Thyroid gland (tissue), 4 donors: ENCODE data around the gene KIAA0232. TPM values are rescaled to one million over a fixed set of nuclear protein-coding genes. Genes with fewer than 3 reads are reported as not detected.
"Not testable (repeated sequence)": the region's sequence is repeated elsewhere in the genome, so short reads cannot be mapped to it uniquely, and the experiment has no call there.

Source experiments
- DNase-seq, 2 donors: peaks; one replicate each; pipeline ENCODE4 v3.0.0-alpha.2; 2019
- H3K27ac ChIP-seq, 3 donors: fragments of 200-600 bp; sonication (generic); 1 replicate in 2 of 3; 2 replicates in 1 of 3; pipeline ENCODE4 v1.5.1; 2016 to 2019; ENCODE audit warnings: mild to moderate bottlenecking in 1 of 3, moderate library complexity in 1 of 3
- H3K27me3 ChIP-seq: fragments of 200-600 bp; sonication (generic); one replicate; pipeline ENCODE4 v1.5.1; 2019
- H3K36me3 ChIP-seq, 2 donors: fragments of 200-600 bp; sonication (generic); one replicate each; pipeline ENCODE4 v1.5.1; 2016 to 2019
- H3K4me1 ChIP-seq, 2 donors: fragments of 200-600 bp; sonication (generic); one replicate each; pipeline ENCODE4 v1.5.1; 2017 to 2019
- H3K4me3 ChIP-seq, 3 donors: fragments of 200-600 bp; sonication (generic); replicated peaks in 1 of 3; 1 replicate in 2 of 3; 2 replicates in 1 of 3; pipeline ENCODE4 v1.5.1; 2016; ENCODE audit warnings: mild to moderate bottlenecking in 1 of 3
- H3K9me3 ChIP-seq: fragments of 200-600 bp; sonication (generic); one replicate; pipeline ENCODE4 v1.5.1; 2017
- POLR2A ChIP-seq, 2 donors: fragments of 450-650 bp; IDR thresholded peaks; one replicate each; pipeline ENCODE4 v1.6.1; 2017; ENCODE audit warnings: antibody characterized with exemption in 2 of 2, mild to moderate bottlenecking in 2 of 2, moderate library complexity in 1 of 2
- WGBS, 2 donors: methylation state at CpG; one replicate each; pipeline ENCODE4 v1.1.5; 2017; 5-methylcytosine and 5-hydroxymethylcytosine counted together
- intact Hi-C: fragments of 100-400 bp; cut with DNase I; formaldehyde crosslinking; loops from one replicate; pipeline ENCODE4 v1.15.1; 2023
- total RNA-seq, 4 donors: library from RNA; depleted of rRNA; stranded (reverse); fragments of >200 nt; gene quantifications; one replicate each; pipeline ENCODE4 v1.2.3, GENCODE V29; 2016
- TF ChIP-seq, protein P1 (sequence below), 6 experiments: fragments of 200-600 bp in 3 of 6; fragments of 450-650 bp in 3 of 6; sonication (generic) in 3 of 6; IDR thresholded peaks; one replicate each; pipeline ENCODE4 v1.5.1; 2016 to 2019; ENCODE audit warnings: antibody characterized with exemption in 6 of 6, mild to moderate bottlenecking in 2 of 6, inconsistent platforms in 1 of 6, moderate library complexity in 1 of 6

Gene KIAA0232
- total RNA-seq, 4 donors from 2014 or later: 37.1 to 73.2 (median 50.6) TPM

DNA sequence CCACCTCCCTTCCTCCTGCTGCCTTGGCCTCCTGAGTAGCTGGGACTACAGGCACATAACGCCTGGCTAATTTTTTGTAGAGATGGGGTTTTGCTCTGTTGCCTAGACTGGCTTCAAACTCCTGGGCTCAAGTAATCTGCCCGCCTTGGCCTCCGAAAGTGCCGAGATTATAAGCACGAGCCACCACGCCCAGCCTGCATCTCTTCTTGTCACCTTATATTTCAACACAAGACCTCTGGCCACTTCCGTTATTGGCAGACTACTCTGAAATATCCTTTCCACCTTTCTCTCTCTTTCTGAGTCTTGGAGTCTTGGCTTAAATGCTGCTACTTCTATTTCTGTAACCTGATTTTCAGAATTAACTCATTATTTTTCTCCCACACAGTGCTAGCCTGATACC, 5.6 kb downstream of the KIAA0232 start:
- no peaks in the 10 kb centered on the region for H3K27me3 ChIP-seq
- 80 to 85% methylated on average over 7 of the region's 7 CpGs for WGBS, 2 donors
- H3K4me3 ChIP-seq: no peak overlapping the region
- H3K36me3 ChIP-seq: no peaks in the 10 kb centered on the region
- H3K4me1 ChIP-seq: peaks cover 23 to 25% of the 10 kb centered on the region in 2 donors
- H3K9me3 ChIP-seq: no peaks in the 10 kb centered on the region
- no peak overlapping the region for H3K27ac ChIP-seq
- no peak for DNase-seq
- intact Hi-C loops: no loop called here
- TF ChIP-seq POLR2A (IDR thresholded peaks at IDR 0.05): no peak
- TF ChIP-seq, protein P1, sequence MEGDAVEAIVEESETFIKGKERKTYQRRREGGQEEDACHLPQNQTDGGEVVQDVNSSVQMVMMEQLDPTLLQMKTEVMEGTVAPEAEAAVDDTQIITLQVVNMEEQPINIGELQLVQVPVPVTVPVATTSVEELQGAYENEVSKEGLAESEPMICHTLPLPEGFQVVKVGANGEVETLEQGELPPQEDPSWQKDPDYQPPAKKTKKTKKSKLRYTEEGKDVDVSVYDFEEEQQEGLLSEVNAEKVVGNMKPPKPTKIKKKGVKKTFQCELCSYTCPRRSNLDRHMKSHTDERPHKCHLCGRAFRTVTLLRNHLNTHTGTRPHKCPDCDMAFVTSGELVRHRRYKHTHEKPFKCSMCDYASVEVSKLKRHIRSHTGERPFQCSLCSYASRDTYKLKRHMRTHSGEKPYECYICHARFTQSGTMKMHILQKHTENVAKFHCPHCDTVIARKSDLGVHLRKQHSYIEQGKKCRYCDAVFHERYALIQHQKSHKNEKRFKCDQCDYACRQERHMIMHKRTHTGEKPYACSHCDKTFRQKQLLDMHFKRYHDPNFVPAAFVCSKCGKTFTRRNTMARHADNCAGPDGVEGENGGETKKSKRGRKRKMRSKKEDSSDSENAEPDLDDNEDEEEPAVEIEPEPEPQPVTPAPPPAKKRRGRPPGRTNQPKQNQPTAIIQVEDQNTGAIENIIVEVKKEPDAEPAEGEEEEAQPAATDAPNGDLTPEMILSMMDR (IDR thresholded peaks at IDR 0.05): no peak

GRCh38 chr4:6791245-6791644, 8.7 kb downstream of the KIAA0232 start:
- H3K4me3 ChIP-seq, H3K27ac ChIP-seq, intact Hi-C loops, H3K27me3 ChIP-seq, DNase-seq, H3K9me3 ChIP-seq, H3K36me3 ChIP-seq: not testable (repeated sequence)
- 90% methylated on average over 4 of the region's 4 CpGs for WGBS, 2 donors
- peaks cover 15 to 21% of the 10 kb centered on the region in 2 donors for H3K4me1 ChIP-seq

GRCh38 chr4:6791796-6792195, 9.3 kb downstream of the KIAA0232 start:
- peaks cover 15 to 21% of the 10 kb centered on the region in 2 donors for H3K4me1 ChIP-seq
- 89 to 92% methylated on average over 3 of the region's 3 CpGs for WGBS, 2 donors
- intact Hi-C loops, DNase-seq, H3K27me3 ChIP-seq, H3K9me3 ChIP-seq, H3K4me3 ChIP-seq, H3K27ac ChIP-seq, H3K36me3 ChIP-seq: not testable (repeated sequence)

DNA sequence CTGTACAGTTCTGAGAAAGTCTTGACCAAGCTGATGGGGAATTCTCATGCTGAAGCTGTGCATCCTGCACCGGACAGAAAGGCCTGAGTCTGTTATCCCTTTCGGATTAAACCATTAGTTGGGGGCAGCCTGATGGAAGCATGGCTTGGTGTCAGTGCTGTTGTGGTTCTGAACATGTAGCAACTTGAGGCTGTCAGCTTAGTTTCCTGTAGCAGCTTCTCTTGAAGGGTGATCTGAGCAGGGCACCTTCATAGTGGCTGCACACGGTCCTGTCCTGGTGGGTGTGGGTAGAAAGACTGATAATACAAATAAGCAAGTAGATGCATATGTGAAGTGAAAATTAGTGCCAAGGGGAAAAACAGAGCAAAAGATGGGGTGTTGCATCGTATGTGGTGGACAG, 11.7 kb downstream of the KIAA0232 start:
- H3K27me3 ChIP-seq: no peaks in the 10 kb centered on the region
- no peak overlapping the region for H3K27ac ChIP-seq
- no peaks in the 10 kb centered on the region for H3K9me3 ChIP-seq
- TF ChIP-seq, protein P1 (IDR thresholded peaks at IDR 0.05): no peak
- TF ChIP-seq POLR2A (IDR thresholded peaks at IDR 0.05): no peak
- DNase-seq: no peak
- intact Hi-C loops: no loop called here
- peaks cover 15 to 21% of the 10 kb centered on the region in 2 donors for H3K4me1 ChIP-seq
- 87 to 90% methylated on average over 4 of the region's 4 CpGs for WGBS, 2 donors
- H3K36me3 ChIP-seq: no peaks in the 10 kb centered on the region
- H3K4me3 ChIP-seq: no peak overlapping the region

DNA sequence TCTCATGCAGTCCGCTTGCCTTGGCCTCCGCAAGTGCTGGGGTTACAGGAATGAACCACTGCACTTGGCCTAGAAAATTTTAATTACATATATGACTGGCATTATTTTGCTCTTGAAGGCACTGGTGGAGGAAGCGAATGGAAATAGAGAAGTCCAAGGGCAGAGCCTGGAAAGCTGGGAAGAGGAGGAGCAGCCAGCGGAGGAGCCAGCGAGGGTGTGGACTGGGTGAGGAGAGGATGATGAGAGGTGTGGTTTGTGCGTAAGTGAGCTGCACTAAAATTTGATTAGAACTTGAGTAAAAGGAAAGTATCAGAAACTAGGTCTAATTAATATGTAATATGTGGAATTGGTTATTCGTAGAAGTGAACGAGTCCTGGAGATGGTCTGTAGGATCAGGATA, 13.3 kb downstream of the KIAA0232 start:
- Histone ChIP-seq H3K27me3 (no peaks in the 10 kb centered on the region), H3K27ac (no peak overlapping the region), H3K4me1 (peaks cover 12 to 21% of the 10 kb centered on the region in 2 donors), H3K4me3 (no peak overlapping the region), H3K36me3 (no peaks in the 10 kb centered on the region), H3K9me3 (no peaks in the 10 kb centered on the region)
- WGBS, 2 donors: 96 to 98% methylated on average over 8 of the region's 8 CpGs
- intact Hi-C loops: no loop called here
- no peak for DNase-seq
- TF ChIP-seq, protein P1 (IDR thresholded peaks at IDR 0.05): no peak
- no peak for TF ChIP-seq POLR2A (IDR thresholded peaks at IDR 0.05)

DNA sequence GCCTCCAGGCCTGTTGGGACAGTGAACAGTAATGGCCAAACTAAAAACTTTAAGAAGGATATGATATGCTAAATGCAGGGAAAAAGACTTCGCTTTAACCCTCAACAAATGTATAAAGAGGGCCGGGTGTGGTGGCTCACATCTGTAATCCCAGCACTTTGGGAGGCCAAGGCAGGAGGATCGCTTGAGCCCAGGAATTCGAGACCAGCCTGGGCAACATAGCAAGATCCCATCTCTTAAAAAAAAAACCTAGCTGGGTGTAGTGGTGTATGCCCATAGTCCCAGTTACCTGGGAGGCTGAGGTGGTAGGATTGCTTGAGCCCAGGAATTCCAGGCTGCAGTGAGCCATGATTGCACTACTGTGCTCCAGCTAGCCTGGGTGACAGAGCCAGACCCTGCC, 14.8 kb downstream of the KIAA0232 start:
- H3K27me3 ChIP-seq, DNase-seq, H3K27ac ChIP-seq, H3K9me3 ChIP-seq, H3K36me3 ChIP-seq, intact Hi-C loops, H3K4me3 ChIP-seq: not testable (repeated sequence)
- 96 to 98% methylated on average over 4 of the region's 4 CpGs for WGBS, 2 donors
- peaks cover 5 to 16% of the 10 kb centered on the region in 2 donors for H3K4me1 ChIP-seq

DNA sequence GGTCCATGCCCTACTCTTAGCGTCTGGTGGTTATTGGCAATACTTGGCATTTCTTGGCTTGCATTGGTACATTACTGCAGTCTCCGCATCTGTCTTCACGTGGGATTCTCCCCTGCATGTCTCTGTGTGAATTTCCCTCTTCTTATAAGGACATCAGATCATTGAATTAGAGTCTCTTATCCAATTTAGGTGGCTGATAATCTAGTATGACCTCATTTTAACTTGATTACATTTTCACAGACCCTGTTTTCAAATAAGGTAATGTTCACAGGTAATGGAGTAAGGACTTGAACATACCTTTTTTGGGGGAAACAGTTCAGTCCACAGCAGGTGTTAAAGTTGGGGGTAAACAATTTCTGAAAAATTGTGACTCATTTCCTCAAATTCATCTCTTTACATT, 16.6 kb downstream of the KIAA0232 start:
- no peak for DNase-seq
- 91 to 93% methylated on average over 3 of the region's 3 CpGs for WGBS, 2 donors
- Histone ChIP-seq H3K36me3 (no peaks in the 10 kb centered on the region), H3K4me1 (peaks cover 1 to 8% of the 10 kb centered on the region in 2 donors), H3K27me3 (no peaks in the 10 kb centered on the region), H3K27ac (no peak overlapping the region), H3K4me3 (no peak overlapping the region), H3K9me3 (no peaks in the 10 kb centered on the region)
- TF ChIP-seq, protein P1 (IDR thresholded peaks at IDR 0.05): no peak
- TF ChIP-seq POLR2A (IDR thresholded peaks at IDR 0.05): no peak
- intact Hi-C loops: no loop called here
